WI38 (cell line): ENCODE measurements around the gene EFCAB8.
A peak's percentile ranks its signal among the peaks of the same experiment; 100 is the strongest.
"Not testable (repeated sequence)": the region's sequence is repeated elsewhere in the genome, so short reads cannot be mapped to it uniquely, and the experiment has no call there.

ENCODE experiments used
- H3K4me3 ChIP-seq: 2 replicates; pipeline ENCODE4 v1.5.1; 2011; ENCODE audit warnings: low read depth, mild to moderate bottlenecking, control low read depth, low read length
- CTCF ChIP-seq: IDR thresholded peaks from 2 replicates; pipeline ENCODE4 v1.5.1; 2012; ENCODE audit warnings: low read depth, mild to moderate bottlenecking, control low read depth, low read length

The EFCAB8 gene

GRCh38 chr20:32894026-32894483 lies 35.3 kb downstream of the EFCAB8 start:
- no peak overlapping the region for H3K4me3 ChIP-seq
- TF ChIP-seq CTCF, result peak; percentile 71

- H3K4me3 ChIP-seq, result no peak overlapping the region
- TF ChIP-seq CTCF, result no peak
These were observed 36.1 kb downstream of the EFCAB8 start for GRCh38 chr20:32894711-32895355.

DNA sequence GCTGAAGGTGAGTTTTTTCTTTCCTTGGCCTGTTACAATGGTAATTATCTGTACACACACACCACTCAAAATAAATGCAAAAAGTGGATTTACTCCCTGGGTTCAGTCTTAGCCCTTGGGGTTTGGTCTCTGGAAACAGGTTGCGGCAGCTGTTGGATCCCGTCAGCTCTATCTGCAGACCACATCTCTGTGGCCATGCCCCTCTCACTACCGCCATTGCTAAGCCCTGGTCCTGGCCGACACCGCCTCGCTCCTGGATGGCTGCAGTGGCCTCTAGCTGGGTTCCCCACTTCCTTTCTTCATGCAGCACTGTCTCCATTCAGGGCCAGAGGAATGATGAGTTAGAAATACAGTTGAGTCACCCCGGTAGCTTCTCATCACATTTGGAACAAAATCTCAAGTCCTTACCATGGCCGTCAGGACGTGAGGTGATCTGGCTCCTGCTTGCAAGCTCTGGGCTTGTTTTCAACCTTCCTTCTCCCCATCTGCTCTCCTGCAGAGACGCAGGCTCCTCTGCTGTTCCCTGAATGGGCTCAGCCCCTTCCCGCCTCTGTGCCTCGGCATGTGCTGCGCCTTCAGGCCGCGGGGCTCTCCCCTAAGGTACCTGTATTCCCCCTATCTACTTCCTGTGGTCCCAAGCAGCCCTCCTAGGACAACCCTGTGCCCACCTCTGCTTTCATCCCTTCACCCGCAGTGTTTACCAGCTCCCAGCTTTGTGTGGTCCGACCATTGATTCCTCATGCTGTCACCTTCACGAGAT lies 38.0 kb downstream of the EFCAB8 start:
- no peak overlapping the region for H3K4me3 ChIP-seq
- no peak for TF ChIP-seq CTCF

GRCh38 chr20:32898729-32899128 lies 40.0 kb downstream of the EFCAB8 start:
- TF ChIP-seq CTCF, result no peak
- H3K4me3 ChIP-seq, result no peak overlapping the region

DNA sequence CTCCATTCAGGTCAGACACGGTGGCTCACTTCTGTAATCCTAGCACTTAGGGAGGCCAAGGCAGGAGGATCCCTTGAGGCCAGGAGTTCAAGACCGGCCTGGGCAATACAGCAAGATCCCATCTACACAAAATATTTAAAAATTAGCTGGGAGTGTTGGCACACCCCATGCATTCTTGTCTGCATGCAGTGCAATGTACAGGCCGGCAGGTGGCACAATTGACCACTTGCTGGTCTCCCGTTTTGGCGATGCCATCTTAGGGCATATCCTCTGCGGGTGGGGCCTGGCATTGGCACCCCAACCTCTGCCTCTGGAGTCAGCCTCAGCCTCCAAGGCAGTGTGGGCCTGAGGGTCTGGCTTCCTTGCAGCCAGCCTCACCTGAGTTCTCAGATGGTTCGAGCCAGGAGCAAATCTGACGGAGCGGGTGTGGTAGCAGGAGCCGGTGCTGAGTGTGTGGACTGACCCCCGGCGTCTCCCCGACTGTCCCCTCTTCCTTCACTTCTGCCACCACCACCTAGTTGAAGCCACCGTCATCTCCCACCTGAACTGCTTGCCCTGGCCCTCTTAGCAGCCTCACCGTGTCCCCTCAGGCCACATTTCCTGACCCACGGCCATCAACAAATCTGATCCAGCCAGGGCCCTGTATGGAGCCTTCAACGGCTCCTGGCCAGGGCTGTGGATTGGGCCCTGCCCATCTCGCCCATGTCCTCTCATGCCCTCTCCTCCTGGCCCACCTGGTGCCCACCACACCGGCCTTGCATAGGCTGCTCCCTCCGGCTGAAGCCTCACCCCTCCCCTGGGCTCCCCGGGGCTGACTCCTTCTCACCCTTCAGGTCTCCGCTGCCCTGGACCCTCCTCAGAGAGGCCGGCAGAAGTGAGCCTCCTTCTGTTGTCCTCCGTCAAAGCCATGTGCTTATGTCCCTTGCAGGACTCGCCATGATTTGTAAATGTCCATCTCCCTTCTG lies 44.0 kb downstream of the EFCAB8 start:
- TF ChIP-seq CTCF, result peak; percentile 93
- no peak overlapping the region for H3K4me3 ChIP-seq

DNA sequence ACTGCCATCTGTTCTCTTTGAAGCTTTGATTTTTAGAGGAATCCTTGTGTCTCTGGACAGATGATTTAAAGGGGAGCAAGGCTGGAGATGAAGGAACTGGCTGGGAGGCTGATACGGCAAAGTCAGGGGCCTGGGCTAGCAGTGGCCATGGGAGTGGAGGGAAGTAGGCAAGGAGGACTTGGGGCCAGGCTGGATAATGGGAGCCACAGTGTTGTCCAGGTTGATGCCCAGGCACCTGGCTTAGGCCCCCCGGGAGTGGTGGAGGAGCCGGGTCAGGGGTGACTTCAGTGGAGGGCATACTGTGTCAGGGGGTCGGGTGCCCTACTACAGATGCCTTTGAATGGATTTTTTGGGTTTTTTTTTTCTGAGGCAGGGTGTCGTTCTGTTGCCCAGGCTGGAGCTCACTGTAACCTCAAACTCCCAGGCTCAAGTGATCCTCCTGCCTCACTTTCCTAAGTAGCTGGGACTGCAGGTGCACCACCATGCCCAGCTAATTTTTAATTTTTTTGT lies 45.0 kb downstream of the EFCAB8 start:
- TF ChIP-seq CTCF, result no peak
- no peak overlapping the region for H3K4me3 ChIP-seq

DNA sequence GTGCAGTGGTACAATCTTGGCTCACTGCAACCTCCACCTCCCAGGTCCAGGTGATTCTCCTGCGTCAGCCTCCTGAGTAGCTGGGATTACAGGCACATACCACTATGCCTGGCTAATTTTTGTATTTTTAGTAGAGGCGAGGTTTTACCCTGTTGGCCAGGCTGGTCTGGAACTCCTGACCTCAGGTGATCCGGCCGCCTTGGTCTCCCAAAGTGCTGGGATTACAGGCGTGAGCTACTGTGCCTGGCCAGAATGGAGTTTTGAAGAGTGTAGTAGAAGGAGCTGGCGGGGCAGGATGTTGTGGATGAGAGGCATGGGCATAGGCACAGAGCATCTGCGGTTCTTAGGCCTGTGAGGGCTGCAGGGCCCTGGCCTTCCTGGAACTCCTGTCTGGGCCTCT lies 46.0 kb downstream of the EFCAB8 start:
- not testable (repeated sequence) for H3K4me3 ChIP-seq
